Islet precursor cell (in vitro differentiated cells): Measurements from ENCODE around the gene BRSK2.
A peak's percentile ranks its signal among the peaks of the same experiment; 100 is the strongest.

Experiments used
- DNase-seq: peaks from one replicate; pipeline ENCODE4 v3.0.0-alpha.2; 2018

Gene BRSK2

DNA sequence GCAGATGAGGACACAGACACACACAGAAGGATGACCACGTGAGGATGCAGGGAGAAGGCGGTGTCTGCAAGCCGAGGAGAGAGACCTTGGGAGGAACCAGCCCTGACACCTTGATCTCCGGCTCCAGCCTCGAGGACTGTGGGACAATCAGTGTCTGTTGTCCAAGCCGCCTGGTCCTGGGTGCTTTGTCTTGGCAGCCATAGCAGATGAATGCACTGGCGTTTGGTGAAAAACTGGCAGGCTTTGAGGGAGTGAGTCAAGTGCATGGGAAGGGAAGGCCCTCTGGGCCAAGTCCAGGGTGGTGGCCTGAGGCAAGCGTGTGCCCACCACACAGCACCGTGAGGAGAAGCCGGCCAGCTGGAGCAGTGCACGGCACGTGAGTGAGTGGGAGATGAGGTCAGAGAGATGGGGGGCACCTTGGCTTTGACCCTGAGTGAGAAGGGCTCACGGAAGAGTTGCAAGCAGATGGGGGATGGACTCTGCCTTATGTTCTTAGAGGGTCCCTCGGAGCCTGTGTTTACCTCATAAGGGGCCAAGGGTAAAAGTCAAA, 12.4 kb upstream of the BRSK2 start:
- no peak for DNase-seq

DNA sequence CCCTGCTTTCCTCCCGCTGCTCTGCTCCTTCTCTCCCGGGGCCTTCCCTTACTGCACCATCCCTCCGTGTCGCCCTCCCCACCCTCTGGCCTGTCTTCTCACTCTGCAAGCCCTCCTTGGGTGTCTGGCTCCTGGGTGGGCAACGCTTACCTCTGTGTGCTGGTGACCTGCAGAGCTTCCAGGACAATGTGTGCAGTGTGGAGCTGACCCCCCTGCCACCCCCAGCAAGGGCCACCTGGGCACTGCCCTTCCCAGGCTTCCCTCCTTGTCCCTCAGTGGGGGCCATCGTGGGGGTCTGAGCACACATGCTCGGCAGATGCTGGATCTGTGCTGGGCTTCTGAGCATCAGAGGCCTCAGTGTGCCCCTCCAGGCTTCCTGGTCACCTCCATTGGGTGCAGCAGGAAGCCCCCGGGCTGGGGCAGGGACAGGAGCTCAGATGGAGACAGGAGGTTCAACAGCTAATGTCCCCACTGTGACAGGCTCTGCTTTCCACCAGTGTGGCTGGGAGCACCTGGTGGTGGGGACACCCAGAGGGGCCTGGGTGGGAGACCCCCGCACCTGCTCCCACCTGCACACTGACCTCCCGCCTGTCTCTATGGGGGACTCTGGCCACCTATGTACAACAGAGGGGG, 7.8 kb upstream of the BRSK2 start:
- no peak for DNase-seq

DNA sequence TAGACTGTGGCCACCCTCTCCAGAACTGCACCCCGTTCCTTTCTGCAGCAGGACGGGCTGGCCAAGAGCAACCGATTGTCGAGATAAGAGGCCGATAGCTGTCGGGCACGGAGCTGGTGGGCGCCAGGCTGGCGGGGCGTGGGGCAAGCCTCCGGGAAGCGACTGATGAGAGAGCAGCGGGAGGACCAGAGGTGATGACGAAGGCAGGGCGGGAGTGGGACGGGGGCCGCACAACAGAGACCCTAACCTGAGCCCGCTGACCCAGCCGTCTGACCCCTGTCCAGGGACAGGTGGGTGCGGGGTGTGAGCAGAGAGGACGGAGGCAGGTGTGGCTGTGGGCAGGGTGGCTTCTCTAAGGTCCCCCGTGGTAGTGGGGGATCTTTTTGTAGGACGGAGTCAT, 7.3 kb upstream of the BRSK2 start:
- DNase-seq, result no peak

DNA sequence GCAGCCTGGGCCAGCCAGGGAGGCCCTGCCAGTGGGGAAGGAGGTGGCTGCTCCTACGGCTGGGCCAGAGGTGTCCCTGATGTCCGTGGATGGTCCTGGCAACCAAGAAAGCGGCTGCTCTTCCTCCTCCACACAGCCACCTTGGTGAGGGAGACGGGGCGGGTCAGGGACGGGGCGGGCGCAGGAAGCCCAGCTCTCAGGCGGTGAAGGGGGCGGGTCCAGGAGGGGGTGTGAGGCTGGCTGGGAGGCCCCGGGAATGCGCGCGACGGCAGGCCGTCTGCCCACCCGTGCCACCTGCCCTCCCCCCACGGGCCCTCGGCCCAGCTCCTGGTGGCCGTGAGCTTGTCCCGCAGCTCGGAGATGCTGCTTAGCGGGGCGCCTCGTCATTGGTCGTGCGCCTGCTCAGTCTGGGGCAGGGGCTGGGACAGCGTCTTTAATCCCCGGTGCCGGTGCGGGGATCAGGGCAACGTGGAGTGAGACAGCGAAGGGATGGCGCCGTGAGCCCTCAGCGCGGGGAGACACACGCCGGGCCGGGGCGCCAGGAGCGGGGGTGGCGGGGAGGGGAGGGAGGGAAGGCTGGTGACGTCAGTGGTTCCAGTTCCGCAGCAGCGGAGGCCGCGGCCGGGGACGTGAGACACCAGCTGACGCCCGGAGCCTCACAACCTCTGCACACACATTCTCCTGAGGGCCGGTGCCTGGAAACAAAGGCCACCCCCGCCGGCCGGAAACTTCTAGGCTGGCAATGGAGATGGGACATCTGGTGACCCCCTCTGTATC, 6.7 kb upstream of the BRSK2 start:
- peak; percentile 85 for DNase-seq

- DNase-seq, result no peak
Measured at GRCh38 chr11:1384199-1384970, 5.3 kb upstream of the BRSK2 start.

- DNase-seq, result no peak
Measured at GRCh38 chr11:1387521-1387920, 2.2 kb upstream of the BRSK2 start.

DNA sequence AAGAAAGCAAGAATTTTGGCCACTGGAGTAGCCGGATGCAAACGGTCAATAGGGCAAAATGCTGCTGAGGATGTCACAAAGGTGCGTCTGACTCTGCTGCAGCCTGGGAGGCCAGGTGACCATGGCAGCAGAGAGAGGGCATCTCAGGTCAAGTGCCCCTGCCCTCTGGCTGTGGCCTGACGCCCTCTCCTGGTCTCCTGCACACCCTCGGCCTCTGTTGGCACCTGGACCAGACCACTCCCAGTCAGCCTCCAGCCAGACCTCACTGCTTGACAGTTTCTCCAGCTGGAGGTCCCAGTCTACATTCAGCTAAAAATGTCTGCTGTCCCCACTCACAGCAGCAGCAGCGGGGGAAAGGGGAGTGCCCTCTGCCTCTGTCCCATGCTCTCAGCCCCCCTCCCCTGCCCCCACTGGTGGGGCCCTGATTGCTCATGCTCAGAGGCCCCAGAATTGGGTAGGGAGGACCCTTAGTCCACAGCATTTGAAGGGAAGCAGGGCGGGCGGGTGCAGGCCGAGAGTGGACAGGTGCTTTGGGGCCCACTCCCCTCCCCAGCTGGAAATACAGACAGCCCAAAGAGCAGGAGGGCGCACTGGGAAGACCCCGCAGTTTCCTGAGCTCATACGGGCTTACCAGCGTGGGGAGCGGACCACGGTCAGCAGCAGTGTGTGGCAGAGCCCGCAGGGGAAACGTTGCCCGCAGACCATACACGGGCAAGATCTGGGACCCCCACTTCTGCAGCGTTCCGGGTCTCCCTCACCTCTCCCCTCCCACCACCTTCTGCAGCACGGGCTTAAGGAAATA, 1.6 kb upstream of the BRSK2 start:
- DNase-seq, result no peak

GRCh38 chr11:1388763-1389102, 1.0 kb upstream of the BRSK2 start:
- no peak for DNase-seq

- peak; percentile 99 for DNase-seq
Measured at GRCh38 chr11:1389103-1389931, 417 bp upstream of the BRSK2 start.

- DNase-seq, result peak; percentile 76
Measured at GRCh38 chr11:1390569-1391164, 933 bp downstream of the BRSK2 start.

- no peak for DNase-seq
Measured at GRCh38 chr11:1391165-1392075, 1.7 kb downstream of the BRSK2 start.

- no peak for DNase-seq
Measured at GRCh38 chr11:1392111-1392510, 2.4 kb downstream of the BRSK2 start.

DNA sequence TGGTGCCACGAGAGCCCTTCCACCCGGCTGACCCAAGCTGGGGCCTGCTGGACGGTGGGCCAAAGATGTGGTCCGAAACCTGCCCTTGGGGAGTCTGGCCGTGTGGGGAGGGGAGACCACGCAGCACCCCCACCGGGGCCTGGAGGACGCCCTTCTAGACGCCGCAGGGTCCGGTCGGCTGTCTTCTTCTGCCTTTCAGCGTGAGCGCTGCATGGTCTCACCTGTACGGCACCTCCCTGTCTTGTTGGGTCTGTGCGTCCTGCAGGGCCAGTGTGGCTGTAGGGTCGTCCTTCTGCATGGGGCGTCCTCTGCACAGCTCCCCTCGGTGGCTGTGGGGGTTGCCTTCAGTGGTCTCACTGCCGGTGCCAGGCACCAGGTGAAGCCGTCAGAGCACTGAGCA, 2.8 kb downstream of the BRSK2 start:
- DNase-seq, result no peak

- DNase-seq, result no peak
Measured at GRCh38 chr11:1393038-1393710, 3.4 kb downstream of the BRSK2 start.

- no peak for DNase-seq
Measured at GRCh38 chr11:1394936-1395772, 5.4 kb downstream of the BRSK2 start.

- no peak for DNase-seq
Measured at GRCh38 chr11:1395773-1396374, 6.1 kb downstream of the BRSK2 start.

DNA sequence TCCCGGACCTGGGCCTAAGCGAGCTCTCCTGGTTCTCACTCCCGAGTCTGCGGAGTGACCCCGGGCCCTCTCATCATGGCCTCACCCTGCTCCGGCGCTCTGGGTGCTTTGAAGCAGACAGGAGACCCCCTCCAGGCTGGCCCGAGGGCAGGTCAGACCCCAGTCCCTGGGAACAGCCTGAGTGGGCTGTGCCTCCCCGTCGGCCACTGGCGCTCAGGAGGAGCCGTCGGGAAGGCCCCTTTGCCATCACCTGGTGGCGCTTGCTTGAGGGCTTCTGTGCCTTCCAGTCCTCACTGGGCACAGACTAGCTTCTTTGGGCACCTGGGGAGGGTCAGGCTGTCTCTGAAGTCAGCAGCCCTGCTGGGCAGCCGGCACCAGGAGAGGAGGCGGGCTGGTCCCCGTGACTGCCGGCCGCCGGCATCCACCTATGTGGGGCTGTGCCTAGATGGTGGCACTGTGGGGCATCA, 6.7 kb downstream of the BRSK2 start:
- no peak for DNase-seq

GRCh38 chr11:1397146-1397861, 7.6 kb downstream of the BRSK2 start:
- DNase-seq, result no peak
